Measurements from ENCODE around the gene ANOS1. TPM values are rescaled to one million over a fixed set of nuclear protein-coding genes. Genes with fewer than 3 reads are reported as not detected.

Gene ANOS1
- polyA plus RNA-seq, 3 donors = 0.07 to 0.18 TPM; not detected in 1

DNA sequence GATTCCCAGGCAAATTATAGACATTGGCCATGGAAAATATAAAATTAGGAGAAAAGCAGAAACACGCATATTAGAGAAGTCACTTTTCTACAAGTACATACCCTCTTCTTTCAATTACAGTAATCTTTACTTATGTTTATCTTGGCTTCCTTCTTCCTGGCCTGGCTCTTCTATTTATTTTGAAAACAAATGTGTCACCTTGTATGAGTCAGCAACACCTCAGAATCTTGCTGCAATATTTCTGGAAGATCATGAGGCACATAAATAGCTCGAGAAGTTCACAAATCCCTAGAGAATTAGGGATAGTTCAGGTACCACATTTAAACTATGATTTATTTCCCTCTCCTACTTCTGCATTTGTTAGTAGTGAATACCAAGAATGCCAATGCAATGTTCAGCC lies 124.6 kb downstream of the ANOS1 start:
- Histone ChIP-seq H3K4me2 (replicated peaks; ENCODE audit: extremely low read depth, low read length, poor library complexity, severe bottlenecking) (no peak overlapping the region), H3K4me1 (ENCODE audit: control insufficient read depth in 1 of 2, insufficient read depth in 2 of 2, low read length in 2 of 2) (no peaks in the 10 kb centered on the region), H3K79me2 (ENCODE audit: insufficient read depth, low read length) (no peaks in the 10 kb centered on the region), H3K27me3 (ENCODE audit: control insufficient read depth in 2 of 2, insufficient read depth in 2 of 2, low read length in 2 of 2) (no peaks in the 10 kb centered on the region), H3K27ac (ENCODE audit: low read depth in 1 of 2, low read length in 2 of 2) (no peak overlapping the region), H3K9ac (ENCODE audit: insufficient read depth, low read length, poor library complexity, severe bottlenecking) (no peak overlapping the region), H3K9me3 (replicated peaks in 1 of 2; ENCODE audit: control insufficient read depth in 1 of 2, insufficient read depth in 1 of 2, low read length in 2 of 2) (peaks cover 0 to 5% of the 10 kb centered on the region in 2 donors), H3K36me3 (replicated peaks in 1 of 2; ENCODE audit: control insufficient read depth in 1 of 2, insufficient read depth in 2 of 2, low read length in 2 of 2) (no peaks in the 10 kb centered on the region), H4K20me1 (ENCODE audit: insufficient read depth, low read length) (no peaks in the 10 kb centered on the region), H3K4me3 (replicated peaks in 1 of 3; ENCODE audit: low read depth in 2 of 3, low read length in 3 of 3) (no peak overlapping the region), H2AFZ (ENCODE audit: insufficient read depth, low read depth, low read length, poor library complexity, severe bottlenecking) (no peak overlapping the region)
- TF ChIP-seq CTCF (IDR thresholded peaks at IDR 0.05) = no peak
- intact Hi-C loops (cut with micrococcal nuclease) = no loop called here
- Mint-ChIP-seq H3K36me3 (no peaks in the 10 kb centered on the region), H3K4me1 (no peaks in the 10 kb centered on the region), H3K27ac (no peak overlapping the region), H3K9me3 (peaks cover 0 to 14% (median 3%) of the 10 kb centered on the region in 7 donors), H3K4me3 (no peak overlapping the region), H3K27me3 (ENCODE audit: low read depth in 3 of 3) (no peaks in the 10 kb centered on the region)
- no CpG with 5 or more reads among the region's 2 CpGs for WGBS (ENCODE audit: insufficient coverage)
- DNase-seq = no peak

- Histone ChIP-seq H3K9me3 (replicated peaks in 1 of 2; ENCODE audit: control insufficient read depth in 1 of 2, insufficient read depth in 1 of 2, low read length in 2 of 2) (no peaks in the 10 kb centered on the region), H2AFZ (ENCODE audit: insufficient read depth, low read depth, low read length, poor library complexity, severe bottlenecking) (no peak overlapping the region), H3K4me3 (replicated peaks in 1 of 3; ENCODE audit: low read depth in 2 of 3, low read length in 3 of 3) (no peak overlapping the region), H4K20me1 (ENCODE audit: insufficient read depth, low read length) (no peaks in the 10 kb centered on the region), H3K4me1 (ENCODE audit: control insufficient read depth in 1 of 2, insufficient read depth in 2 of 2, low read length in 2 of 2) (no peaks in the 10 kb centered on the region), H3K36me3 (replicated peaks in 1 of 2; ENCODE audit: control insufficient read depth in 1 of 2, insufficient read depth in 2 of 2, low read length in 2 of 2) (no peaks in the 10 kb centered on the region), H3K9ac (ENCODE audit: insufficient read depth, low read length, poor library complexity, severe bottlenecking) (no peak overlapping the region), H3K4me2 (replicated peaks; ENCODE audit: extremely low read depth, low read length, poor library complexity, severe bottlenecking) (no peak overlapping the region), H3K79me2 (ENCODE audit: insufficient read depth, low read length) (no peaks in the 10 kb centered on the region), H3K27ac (ENCODE audit: low read depth in 1 of 2, low read length in 2 of 2) (no peak overlapping the region), H3K27me3 (ENCODE audit: control insufficient read depth in 2 of 2, insufficient read depth in 2 of 2, low read length in 2 of 2) (no peaks in the 10 kb centered on the region)
- H3K9me3 Mint-ChIP-seq = peaks cover 0 to 9% (median 1%) of the 10 kb centered on the region in 7 donors
- no peak for DNase-seq
- intact Hi-C loops (cut with micrococcal nuclease) = no loop called here
- no peaks in the 10 kb centered on the region for H3K36me3 Mint-ChIP-seq
- H3K4me3 Mint-ChIP-seq = no peak overlapping the region
- no peaks in the 10 kb centered on the region for H3K27me3 Mint-ChIP-seq (ENCODE audit: low read depth in 3 of 3)
- no peak for TF ChIP-seq CTCF (IDR thresholded peaks at IDR 0.05)
- no CpG with 5 or more reads among the region's 5 CpGs for WGBS (ENCODE audit: insufficient coverage)
- H3K4me1 Mint-ChIP-seq = no peaks in the 10 kb centered on the region
- H3K27ac Mint-ChIP-seq = no peak overlapping the region
These were observed 127.8 kb downstream of the ANOS1 start for GRCh38 chrX:8604131-8604530.
